ENCODE results near the gene CFAP97D1.

DNA sequence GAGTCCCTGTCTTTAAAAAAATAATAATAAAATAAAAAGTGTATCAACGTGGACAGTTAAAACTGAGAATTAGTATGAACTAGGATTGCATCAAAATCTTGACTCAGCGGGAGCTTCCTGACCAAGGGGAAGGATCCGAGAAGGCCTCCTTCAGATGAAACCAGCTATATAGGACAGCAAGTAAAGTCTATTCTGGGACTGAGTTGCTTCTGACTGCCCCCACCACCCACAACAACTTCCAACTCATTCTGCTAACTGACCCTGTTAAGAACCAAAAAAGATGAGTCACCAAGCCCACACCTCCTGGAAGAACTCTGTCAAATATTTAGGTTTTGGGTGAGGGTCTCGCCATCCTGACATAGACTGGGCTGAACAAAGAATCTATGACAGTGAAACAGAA lies 27.8 kb downstream of the CFAP97D1 start:
- TF ChIP-seq EZH2phosphoT487 (conservative IDR thresholded peaks at IDR 0.05; ENCODE audit: low read length) (no peak), CTCF (IDR thresholded peaks at IDR 0.05; ENCODE audit: insufficient read depth, low read length, poor library complexity, severe bottlenecking) (no peak)
